Ascending aorta (tissue), 2 donors: ENCODE results near the gene GOLGA8N. TPM values are rescaled to one million over a fixed set of nuclear protein-coding genes. Genes with fewer than 3 reads are reported as not detected.
"Not testable (repeated sequence)": the region's sequence is repeated elsewhere in the genome, so short reads cannot be mapped to it uniquely, and the experiment has no call there.

ENCODE experiments used
- DNase-seq, 2 donors: peaks; one replicate each; pipeline ENCODE4 v3.0.0-alpha.2; 2019; ENCODE audit warnings: low spot score in 2 of 2
- H3K27ac ChIP-seq, 2 donors: fragments of 200-600 bp; sonication (generic); one replicate each; pipeline ENCODE4 v1.5.1; 2016 to 2017; ENCODE audit warnings: mild to moderate bottlenecking in 1 of 2
- H3K27me3 ChIP-seq: fragments of 200-600 bp; sonication (generic); one replicate; pipeline ENCODE4 v1.5.1; 2017
- H3K36me3 ChIP-seq, 2 donors: fragments of 200-600 bp; sonication (generic); one replicate each; pipeline ENCODE4 v1.5.1; 2016
- H3K4me1 ChIP-seq, 2 donors: fragments of 200-600 bp; sonication (generic); one replicate each; pipeline ENCODE4 v1.5.1; 2016 to 2017; ENCODE audit warnings: mild to moderate bottlenecking in 1 of 2
- H3K4me3 ChIP-seq, 2 donors: fragments of 200-600 bp; sonication (generic); one replicate each; pipeline ENCODE4 v1.5.1; 2016 to 2017; ENCODE audit warnings: mild to moderate bottlenecking in 1 of 2
- H3K9me3 ChIP-seq, 2 donors: fragments of 200-600 bp; sonication (generic); one replicate each; pipeline ENCODE4 v1.5.1; 2016
- intact Hi-C: fragments of 100-400 bp; cut with DNase I; formaldehyde crosslinking; loops from one replicate; pipeline ENCODE4 v1.15.1; 2023
- total RNA-seq: library from RNA; depleted of rRNA; stranded (reverse); fragments of >200 nt; gene quantifications from one replicate; pipeline ENCODE4 v1.1.0, GENCODE V29; 2016
- TF ChIP-seq, protein P1 (sequence below), 3 experiments: fragments of 200-600 bp in 2 of 3; fragments of 450-650 bp in 1 of 3; sonication (generic) in 2 of 3; IDR thresholded peaks; one replicate each; pipeline ENCODE4 v1.5.1; 2016 to 2019; ENCODE audit warnings: antibody characterized with exemption in 3 of 3, mild to moderate bottlenecking in 1 of 3, moderate library complexity in 1 of 3

GOLGA8N gene
- 20.6 TPM for total RNA-seq

DNA sequence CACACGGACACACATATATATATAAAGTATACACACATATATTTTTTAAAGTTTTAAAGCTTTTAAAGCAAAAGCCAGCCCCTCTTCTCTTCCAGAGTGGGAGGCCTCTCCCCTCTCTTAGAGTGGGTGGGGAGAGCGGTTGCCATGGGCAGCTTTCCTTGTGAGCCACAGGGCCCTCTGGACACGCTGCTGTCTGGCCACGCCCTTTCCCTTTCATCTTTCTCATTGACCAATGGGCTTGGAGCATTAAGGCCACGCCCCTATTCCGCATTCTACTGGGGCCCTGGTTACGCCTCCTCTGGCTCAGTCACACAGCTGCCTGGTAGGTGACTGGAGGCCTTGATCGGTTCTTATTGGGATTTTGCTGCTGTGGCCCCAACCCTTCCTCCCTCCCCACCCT, at the start of gene GOLGA8N:
TSS of gene GOLGA8N (plus strand) at position 306 of the 400 bp plus-strand sequence.
- H3K27me3 ChIP-seq, H3K4me3 ChIP-seq, H3K4me1 ChIP-seq, H3K9me3 ChIP-seq, intact Hi-C loops, H3K36me3 ChIP-seq, H3K27ac ChIP-seq, DNase-seq: not testable (repeated sequence)

DNA sequence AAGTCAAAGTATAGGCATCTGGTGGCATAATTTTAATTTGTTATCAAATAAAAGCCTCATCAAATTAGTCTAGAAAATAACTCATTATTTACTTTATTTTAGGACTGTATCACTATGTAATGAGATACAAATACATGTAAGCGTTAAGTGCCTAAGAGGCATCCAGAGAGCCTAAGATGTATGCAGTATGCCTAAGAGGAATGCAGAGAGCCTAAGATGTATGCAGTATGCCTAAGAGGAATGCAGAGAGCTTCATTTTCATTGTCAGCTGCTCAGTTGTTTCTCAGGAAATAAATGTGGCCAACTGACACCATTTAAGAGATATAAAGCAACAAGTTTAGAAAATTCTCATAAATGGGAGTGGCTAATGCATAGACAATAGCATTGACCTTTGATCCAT, 49.8 kb upstream of the GOLGA8N start:
- intact Hi-C loops, H3K27me3 ChIP-seq, H3K9me3 ChIP-seq, H3K4me3 ChIP-seq, H3K4me1 ChIP-seq, H3K27ac ChIP-seq, H3K36me3 ChIP-seq, DNase-seq: not testable (repeated sequence)

- H3K36me3 ChIP-seq, H3K27me3 ChIP-seq, H3K4me3 ChIP-seq, H3K9me3 ChIP-seq, intact Hi-C loops, DNase-seq, H3K4me1 ChIP-seq, H3K27ac ChIP-seq: not testable (repeated sequence)
Measured at GRCh38 chr15:32545129-32545528, 48.1 kb upstream of the GOLGA8N start.

DNA sequence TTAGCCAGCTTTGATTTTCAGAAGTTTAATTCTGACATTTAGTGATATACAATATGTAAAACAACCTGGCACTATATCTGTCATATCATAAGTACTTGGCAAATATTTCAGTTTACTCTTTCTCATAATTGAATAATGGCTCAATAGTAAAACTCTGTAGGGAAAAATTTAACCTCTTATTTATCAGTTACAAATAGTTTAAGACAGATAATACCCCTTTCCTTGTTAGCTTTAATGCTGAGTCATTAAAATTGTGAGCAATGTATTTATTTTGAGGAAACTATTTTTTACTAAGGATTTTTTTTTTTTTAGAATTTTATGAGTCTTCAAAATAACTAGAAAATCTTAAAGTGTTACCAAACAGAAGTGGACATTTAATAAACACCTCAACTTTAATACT, 38.7 kb upstream of the GOLGA8N start:
- H3K36me3 ChIP-seq, H3K4me1 ChIP-seq, H3K27ac ChIP-seq, DNase-seq, H3K9me3 ChIP-seq, H3K27me3 ChIP-seq, H3K4me3 ChIP-seq, intact Hi-C loops: not testable (repeated sequence)

- H3K36me3 ChIP-seq, H3K27ac ChIP-seq, intact Hi-C loops, H3K27me3 ChIP-seq, DNase-seq, H3K4me3 ChIP-seq, H3K4me1 ChIP-seq, H3K9me3 ChIP-seq: not testable (repeated sequence)
Measured at GRCh38 chr15:32562198-32562597, 31.1 kb upstream of the GOLGA8N start.

- H3K4me3 ChIP-seq, intact Hi-C loops: not testable (repeated sequence)
Measured at GRCh38 chr15:32568988-32569387, 24.3 kb upstream of the GOLGA8N start.

DNA sequence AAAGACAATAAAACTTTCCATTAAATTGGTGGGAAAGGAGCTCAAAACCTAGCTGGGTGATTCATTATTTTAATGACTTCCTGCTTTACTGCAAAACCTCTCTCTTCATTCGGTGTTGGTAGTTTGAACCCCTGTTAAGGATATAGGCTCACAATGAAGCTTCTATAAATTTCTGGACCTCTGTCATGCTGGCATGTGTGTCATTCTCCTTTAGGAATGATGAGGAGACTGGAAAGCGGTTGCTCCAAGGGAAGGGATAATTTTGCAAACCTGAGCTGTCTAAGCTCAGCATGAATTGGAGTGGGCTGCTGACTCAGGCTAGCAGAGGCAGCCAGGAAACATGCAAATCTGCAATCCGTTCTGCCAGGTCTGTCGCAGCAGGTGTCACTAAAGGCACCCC, 14.8 kb upstream of the GOLGA8N start:
- H3K4me1 ChIP-seq, H3K4me3 ChIP-seq, DNase-seq, H3K36me3 ChIP-seq, intact Hi-C loops, H3K9me3 ChIP-seq, H3K27ac ChIP-seq, H3K27me3 ChIP-seq: not testable (repeated sequence)

More at GRCh38 chr15:32568988-32569387, 24.3 kb upstream of the GOLGA8N start:
- H3K4me1 ChIP-seq, H3K9me3 ChIP-seq, H3K27ac ChIP-seq, H3K36me3 ChIP-seq, DNase-seq, H3K27me3 ChIP-seq: not testable (repeated sequence)

DNA sequence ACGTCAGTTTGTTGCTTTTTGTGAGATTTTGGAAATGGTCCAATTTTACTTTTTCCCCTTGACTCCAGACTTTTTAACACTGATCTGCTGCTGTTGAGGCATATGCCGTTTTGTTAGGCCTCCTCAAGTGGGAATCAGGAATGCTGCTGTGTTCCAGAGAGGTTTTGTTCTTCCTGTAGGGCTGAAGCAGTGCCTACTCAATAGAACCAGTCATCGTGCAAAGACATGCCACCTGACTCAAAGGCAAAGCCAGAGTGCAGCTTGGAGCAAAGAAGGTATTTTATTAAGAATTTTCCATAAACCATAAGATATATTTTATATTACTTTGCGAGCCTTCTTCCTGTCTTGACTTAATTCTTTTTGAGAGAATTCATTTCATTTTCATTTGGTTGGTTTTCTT, 7.4 kb upstream of the GOLGA8N start:
- H3K4me1 ChIP-seq, H3K27ac ChIP-seq, DNase-seq, H3K4me3 ChIP-seq, H3K9me3 ChIP-seq, H3K27me3 ChIP-seq, intact Hi-C loops, H3K36me3 ChIP-seq: not testable (repeated sequence)

GRCh38 chr15:32609518-32609917, 16.3 kb downstream of the GOLGA8N start:
- H3K27ac ChIP-seq, H3K9me3 ChIP-seq, intact Hi-C loops, H3K27me3 ChIP-seq, DNase-seq, H3K4me3 ChIP-seq, H3K36me3 ChIP-seq, H3K4me1 ChIP-seq: not testable (repeated sequence)

GRCh38 chr15:32610719-32611118, 17.5 kb downstream of the GOLGA8N start:
- intact Hi-C loops, H3K9me3 ChIP-seq, H3K27me3 ChIP-seq, H3K4me3 ChIP-seq, H3K36me3 ChIP-seq, DNase-seq, H3K27ac ChIP-seq, H3K4me1 ChIP-seq: not testable (repeated sequence)
- TF ChIP-seq, protein P1, sequence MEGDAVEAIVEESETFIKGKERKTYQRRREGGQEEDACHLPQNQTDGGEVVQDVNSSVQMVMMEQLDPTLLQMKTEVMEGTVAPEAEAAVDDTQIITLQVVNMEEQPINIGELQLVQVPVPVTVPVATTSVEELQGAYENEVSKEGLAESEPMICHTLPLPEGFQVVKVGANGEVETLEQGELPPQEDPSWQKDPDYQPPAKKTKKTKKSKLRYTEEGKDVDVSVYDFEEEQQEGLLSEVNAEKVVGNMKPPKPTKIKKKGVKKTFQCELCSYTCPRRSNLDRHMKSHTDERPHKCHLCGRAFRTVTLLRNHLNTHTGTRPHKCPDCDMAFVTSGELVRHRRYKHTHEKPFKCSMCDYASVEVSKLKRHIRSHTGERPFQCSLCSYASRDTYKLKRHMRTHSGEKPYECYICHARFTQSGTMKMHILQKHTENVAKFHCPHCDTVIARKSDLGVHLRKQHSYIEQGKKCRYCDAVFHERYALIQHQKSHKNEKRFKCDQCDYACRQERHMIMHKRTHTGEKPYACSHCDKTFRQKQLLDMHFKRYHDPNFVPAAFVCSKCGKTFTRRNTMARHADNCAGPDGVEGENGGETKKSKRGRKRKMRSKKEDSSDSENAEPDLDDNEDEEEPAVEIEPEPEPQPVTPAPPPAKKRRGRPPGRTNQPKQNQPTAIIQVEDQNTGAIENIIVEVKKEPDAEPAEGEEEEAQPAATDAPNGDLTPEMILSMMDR (IDR thresholded peaks at IDR 0.05): peak in 2 of 3 experiments; percentile 23 to 41

GRCh38 chr15:32614712-32615050, 21.4 kb downstream of the GOLGA8N start:
- peak overlapping the region; percentile 52 to 72 for H3K4me3 ChIP-seq
- H3K27me3 ChIP-seq, DNase-seq, H3K9me3 ChIP-seq, H3K36me3 ChIP-seq, intact Hi-C loops, H3K4me1 ChIP-seq: not testable (repeated sequence)
- peak overlapping the region; percentile 69 to 76 for H3K27ac ChIP-seq

- H3K4me1 ChIP-seq, H3K27me3 ChIP-seq, H3K36me3 ChIP-seq, intact Hi-C loops, H3K9me3 ChIP-seq: not testable (repeated sequence)
- Histone ChIP-seq H3K27ac (peak within 1 kb of the TSS; percentile 69 to 76), H3K4me3 (peak within 1 kb of the TSS; percentile 52 to 72)
- peak; percentile 37 to 86 for DNase-seq
Measured at GRCh38 chr15:32615051-32615870, 22.0 kb downstream of the GOLGA8N start, which contains the start of gene ARHGAP11A. TSS of gene ARHGAP11A (plus strand) at chr15:32615504. CDS start at chr15:32616212, 708 bp downstream.

- H3K4me1 ChIP-seq, DNase-seq, H3K9me3 ChIP-seq, intact Hi-C loops, H3K36me3 ChIP-seq, H3K27ac ChIP-seq, H3K27me3 ChIP-seq: not testable (repeated sequence)
- peak overlapping the region; percentile 52 to 72 for H3K4me3 ChIP-seq
Measured at GRCh38 chr15:32615871-32616426, 22.7 kb downstream of the GOLGA8N start.
